Glomerular visceral epithelial cell (primary cell): ENCODE data around the gene SIX3.

ENCODE experiments used
- DNase-seq: peaks from one replicate; pipeline ENCODE4 v3.0.0-alpha.2; 2016; ENCODE audit errors: extremely low spot score

The SIX3 gene

GRCh38 chr2:44943693-44944101 lies 2.2 kb downstream of the SIX3 start:
- no peak for DNase-seq

DNA sequence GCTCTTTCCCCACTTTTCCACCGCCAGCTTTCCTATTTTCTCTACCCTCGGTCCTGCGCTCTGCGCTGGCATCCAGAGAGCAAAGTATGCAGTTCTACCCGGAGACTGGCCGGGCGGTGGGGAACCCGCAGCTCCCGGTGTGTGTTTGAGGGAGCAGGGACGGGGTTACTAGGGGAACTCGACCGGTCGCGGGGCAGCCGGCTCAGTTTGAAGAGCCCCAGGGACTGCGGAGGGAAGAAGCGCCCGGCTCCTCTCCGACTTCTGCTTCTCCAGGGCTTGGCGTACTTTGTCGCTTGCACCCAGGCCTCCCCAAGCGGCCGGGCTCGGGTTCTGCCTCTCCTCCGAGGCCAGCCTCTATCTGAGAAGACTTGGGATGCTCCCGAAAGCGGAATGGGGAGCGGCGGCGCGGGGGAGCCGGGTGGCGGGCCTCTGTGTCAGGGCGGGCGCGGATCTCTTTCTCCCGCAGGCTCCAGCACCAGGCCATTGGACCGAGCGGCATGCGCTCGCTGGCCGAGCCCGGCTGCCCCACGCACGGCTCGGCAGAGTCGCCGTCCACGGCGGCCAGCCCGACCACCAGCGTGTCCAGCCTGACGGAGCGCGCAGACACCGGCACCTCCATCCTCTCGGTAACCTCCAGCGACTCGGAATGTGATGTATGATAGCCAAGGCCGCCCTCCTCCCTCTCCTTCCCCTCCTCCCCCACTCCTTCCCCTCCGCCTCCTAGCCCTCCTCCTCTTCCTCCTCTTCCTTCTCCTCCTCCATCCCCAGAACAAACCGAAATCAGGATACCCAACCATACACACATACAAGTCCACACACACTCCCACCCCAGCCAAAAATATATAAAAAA lies 2.8 kb downstream of the SIX3 start:
- no peak for DNase-seq

DNA sequence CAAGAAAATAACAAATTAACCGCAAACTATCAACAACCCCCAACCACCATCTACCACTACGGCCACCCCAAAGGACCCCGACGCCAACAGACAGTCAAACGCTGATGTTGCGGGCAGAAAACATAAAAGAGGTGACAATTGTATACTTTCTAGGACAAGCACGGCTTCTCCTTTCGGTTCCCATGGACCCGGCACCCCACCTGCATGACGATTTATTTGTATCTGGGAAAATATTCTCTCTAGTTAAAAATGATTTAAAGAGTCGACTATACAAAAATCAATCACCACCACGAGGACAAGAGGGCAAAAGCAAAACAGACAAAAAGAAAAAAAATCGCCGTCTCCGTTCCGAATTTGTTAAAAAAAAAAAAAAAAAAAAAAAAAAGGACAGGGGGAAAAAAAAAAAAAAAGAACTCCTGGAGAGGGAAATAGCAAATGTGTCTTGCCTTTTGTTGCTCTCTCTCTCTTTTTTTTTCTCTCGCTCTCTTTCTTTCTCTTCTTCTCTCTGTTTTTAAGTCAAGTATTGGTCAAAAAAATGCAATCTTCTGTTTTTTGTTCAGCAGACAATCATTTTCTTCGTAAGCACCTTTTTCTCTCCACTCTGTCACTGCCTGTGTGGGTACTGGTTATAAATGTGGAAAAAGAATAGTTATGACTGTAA lies 3.6 kb downstream of the SIX3 start:
- DNase-seq: no peak

DNA sequence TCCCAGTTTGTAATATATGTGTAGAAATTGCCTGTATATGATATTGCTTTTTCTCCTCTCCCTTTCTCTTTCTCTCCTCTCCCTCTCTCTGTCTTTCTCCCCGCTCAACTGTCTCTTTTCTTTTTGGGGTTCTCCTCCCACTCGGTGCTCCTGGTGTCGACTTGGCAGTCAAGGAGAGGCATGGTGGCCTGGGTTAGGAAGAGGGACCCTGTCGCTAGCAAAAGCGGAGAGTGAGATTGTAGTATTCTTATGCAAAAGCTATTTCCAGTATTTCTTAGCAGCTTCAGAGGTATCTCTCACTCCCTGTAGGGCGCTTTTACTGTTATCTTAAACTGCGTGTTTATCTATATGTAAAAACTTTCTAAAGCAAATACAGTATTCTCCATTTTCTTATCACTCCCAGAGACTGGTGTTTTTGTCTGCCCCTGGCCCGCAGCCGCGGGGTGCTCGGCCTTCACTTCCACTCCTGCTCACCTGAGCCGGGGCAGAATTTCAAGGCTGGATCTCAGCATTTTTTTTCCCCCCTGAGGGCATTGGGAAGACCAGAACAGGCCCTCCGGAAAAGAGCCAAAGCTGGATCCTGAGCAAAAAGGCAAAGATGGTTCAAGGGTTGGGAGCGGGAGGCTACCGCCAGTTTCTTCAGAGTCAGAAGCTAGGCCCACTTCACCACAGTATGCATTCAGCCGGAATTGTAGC lies 4.3 kb downstream of the SIX3 start:
- no peak for DNase-seq

- no peak for DNase-seq
Measured at GRCh38 chr2:44946372-44947027, 5.0 kb downstream of the SIX3 start.

DNA sequence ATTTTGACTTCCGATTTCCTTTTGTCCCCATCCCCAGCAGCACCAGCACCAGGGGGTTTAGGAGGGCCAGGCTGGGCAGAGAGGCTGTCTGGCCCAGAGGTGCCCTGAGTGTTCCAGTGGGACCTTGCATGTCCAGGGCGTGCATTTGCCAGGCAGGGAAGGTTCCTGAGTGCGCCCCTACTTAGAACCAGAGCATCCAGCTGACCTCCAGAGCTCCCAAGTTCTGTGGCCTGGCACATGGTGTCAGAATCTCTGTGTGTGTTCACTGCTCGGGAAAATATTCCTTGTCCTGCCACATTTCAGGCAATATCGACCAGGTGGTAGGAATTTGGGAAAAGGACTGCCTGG lies 5.5 kb downstream of the SIX3 start:
- no peak for DNase-seq

GRCh38 chr2:44948565-44949328 lies 7.2 kb downstream of the SIX3 start:
- DNase-seq: no peak

GRCh38 chr2:44949329-44950151 lies 8.0 kb downstream of the SIX3 start:
- peak; percentile 51 for DNase-seq

DNA sequence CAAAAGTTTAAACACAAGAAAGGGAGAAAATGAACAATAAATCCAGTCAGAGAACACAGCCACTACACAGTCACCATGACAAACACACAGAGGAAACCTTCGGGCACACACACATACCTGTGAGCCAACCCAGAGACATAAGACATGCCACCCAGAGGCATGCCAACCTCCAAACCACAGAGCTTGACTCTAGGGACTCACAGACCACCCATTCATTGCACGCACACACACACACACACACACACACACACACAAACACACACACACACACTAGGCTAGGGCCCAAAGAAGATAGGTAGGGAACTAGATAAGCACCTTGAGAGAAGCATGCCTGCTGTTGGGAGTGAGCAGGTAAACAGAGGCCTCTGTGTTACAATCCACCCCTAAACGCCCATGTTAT lies 9.1 kb downstream of the SIX3 start:
- DNase-seq: no peak

- no peak for DNase-seq
Measured at GRCh38 chr2:44951124-44951523, 9.6 kb downstream of the SIX3 start.

DNA sequence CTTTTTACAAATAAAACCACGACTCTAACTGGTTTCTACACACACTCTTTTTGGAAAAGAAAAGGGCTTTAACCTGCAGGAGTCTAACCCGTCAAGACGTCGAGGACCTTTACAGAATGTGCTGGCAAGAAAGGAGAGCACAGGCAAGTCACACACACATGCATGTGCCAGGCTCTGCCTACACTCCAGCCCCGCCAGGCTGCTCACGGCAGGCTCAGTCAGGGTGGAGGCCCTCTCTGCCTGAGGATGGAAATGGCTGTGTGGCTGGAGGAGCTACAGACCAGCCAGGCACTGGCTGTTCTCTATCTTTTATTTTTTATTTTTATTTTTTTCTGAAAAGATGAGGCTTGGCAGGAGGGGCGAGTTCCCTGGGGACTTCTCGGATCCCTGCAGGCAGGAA lies 10.2 kb downstream of the SIX3 start:
- DNase-seq: no peak

DNA sequence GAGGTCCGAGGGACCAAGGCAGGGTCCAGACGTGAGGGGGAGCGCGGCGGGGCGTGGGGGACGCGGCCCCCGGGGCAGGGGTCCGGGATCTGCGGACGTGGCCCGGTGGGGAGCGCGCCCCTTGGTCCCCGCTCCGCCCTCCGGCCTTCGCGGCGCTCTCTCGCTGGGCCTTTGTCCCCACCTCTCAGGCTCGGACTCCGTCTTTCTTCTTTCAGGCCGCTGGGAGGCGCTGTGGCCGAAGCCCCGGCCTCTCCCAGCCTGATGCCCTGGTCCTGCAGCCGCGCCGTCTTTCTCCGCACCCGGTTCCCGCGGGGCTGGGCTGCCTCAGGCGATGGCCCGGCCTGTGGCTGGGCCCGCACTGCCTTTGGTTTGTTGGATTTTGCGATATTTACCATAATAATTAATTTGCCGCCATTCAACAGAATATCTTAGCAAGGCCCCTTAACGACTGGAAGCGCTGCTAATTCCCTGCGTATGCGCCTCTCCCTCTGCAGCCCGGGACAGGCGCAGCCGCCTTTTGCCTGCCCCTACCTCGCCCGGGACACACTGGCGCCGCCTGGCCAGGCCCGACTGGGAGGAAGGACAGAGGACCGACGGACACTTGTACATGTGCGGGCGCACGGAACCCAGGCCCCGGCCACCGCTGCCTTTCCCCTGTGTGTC lies 10.8 kb downstream of the SIX3 start:
- peak; percentile 45 for DNase-seq

DNA sequence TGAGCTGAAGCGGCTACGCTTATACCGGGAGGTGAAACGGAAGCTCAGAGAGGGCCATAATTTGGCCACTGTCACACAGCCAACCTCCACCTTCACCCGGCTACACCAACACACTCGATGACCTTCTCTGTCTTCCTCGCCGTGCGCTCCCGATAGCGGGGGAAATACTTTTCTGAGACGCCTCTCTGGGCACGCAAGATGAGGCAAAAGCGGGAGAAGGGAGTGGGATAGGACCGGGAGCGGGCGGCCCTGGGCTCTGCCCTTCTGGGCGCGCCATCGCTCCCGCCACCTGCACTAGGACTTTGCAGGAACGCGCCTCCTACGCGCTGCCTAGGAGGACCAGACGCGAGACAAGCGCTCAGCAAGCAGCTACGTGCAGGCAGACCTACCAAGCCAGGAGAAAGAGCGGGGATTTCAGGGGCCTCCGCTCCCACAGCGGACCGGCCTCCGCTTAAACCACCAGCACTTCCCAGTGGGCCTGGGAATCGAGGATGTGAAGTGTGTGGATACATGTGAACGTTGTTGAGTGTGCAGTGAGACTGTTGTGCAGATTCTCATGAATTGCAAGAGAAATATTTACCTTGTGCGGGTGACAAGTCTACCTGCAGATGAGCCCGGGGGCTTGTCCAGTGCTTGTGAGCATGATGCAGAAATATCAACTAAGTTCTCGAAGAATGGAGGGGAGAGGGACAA lies 11.4 kb downstream of the SIX3 start:
- no peak for DNase-seq

- DNase-seq: no peak
Measured at GRCh38 chr2:44953499-44953883, 12.0 kb downstream of the SIX3 start.

- no peak for DNase-seq
Measured at GRCh38 chr2:44954447-44954888, 13.0 kb downstream of the SIX3 start.

- DNase-seq: no peak
Measured at GRCh38 chr2:44954889-44955592, 13.5 kb downstream of the SIX3 start.

DNA sequence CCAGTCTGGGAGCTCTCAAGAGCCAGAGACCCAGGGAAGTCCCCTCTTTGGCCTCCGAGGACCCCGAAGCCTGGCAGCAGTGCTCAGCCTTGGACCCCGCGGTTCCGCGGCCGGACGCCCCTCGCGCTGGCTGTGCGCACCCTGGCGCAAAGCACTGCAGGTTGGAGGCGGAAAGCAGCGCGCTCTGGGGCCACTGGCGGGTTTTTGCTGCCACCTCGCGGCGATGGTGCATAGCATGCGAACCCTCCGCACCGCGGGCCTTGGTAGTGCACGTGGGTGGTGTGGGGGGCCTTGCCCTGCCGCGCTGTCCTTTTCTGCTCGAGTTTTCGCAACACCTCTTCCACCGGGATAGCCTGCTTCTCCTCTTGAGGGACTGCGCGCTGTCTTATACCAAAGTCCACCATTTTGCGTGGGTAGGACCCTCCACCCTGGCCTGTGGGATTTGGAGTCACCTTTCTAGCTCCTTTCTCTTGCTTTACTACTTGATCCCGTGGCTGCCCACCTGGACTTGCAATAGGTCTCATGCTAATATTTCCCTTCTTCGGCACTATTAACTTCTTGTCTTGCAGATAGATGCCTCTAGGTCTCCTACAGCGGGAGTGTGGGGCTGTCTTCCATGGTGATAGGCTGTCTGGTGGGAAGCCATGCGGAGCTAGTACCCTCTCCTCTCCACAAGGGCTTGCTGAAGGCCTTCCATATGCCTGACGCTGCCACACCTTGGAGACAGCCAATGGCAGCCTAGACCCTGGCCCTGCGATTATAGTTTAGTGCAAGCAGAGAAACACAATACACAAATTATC lies 14.3 kb downstream of the SIX3 start:
- peak; percentile 54 for DNase-seq

GRCh38 chr2:44956843-44957242 lies 15.3 kb downstream of the SIX3 start:
- no peak for DNase-seq
